Sigmoid colon (tissue), 7 donors: ENCODE results near the gene GPRIN1. TPM values are rescaled to one million over a fixed set of nuclear protein-coding genes. Genes with fewer than 3 reads are reported as not detected.
"Not testable (repeated sequence)": the region's sequence is repeated elsewhere in the genome, so short reads cannot be mapped to it uniquely, and the experiment has no call there.

Source experiments
- DNase-seq: peaks from one replicate; pipeline ENCODE4 v3.0.0-alpha.2; 2019
- H3K27ac ChIP-seq, 4 donors: fragments of 200-600 bp; sonication (generic); one replicate each; pipeline ENCODE4 v1.5.1; 2016 to 2019; ENCODE audit warnings: mild to moderate bottlenecking in 1 of 4
- H3K27me3 ChIP-seq, 3 donors: fragments of 200-600 bp; sonication (generic); one replicate each; pipeline ENCODE4 v1.5.1; 2019; ENCODE audit warnings: mild to moderate bottlenecking in 1 of 3
- H3K36me3 ChIP-seq, 4 donors: fragments of 200-600 bp; sonication (generic); one replicate each; pipeline ENCODE4 v1.5.1; 2016 to 2019
- H3K4me1 ChIP-seq, 4 donors: fragments of 200-600 bp; sonication (generic); one replicate each; pipeline ENCODE4 v1.5.1; 2017 to 2019
- H3K4me3 ChIP-seq, 4 donors: fragments of 200-600 bp; sonication (generic); one replicate each; pipeline ENCODE4 v1.5.1; 2017 to 2019; ENCODE audit warnings: mild to moderate bottlenecking in 2 of 4, moderate library complexity in 1 of 4
- H3K9me3 ChIP-seq, 4 donors: fragments of 200-600 bp in 3 of 4; sonication (generic) in 3 of 4; one replicate each; pipeline versions ENCODE4 v1.5.1 to v1.6.1; 2013 to 2019
- CTCF ChIP-seq, 4 experiments: fragments of 450-650 bp in 3 of 4; fragments of 200-600 bp in 1 of 4; IDR thresholded peaks; one replicate each; pipeline ENCODE4 v1.5.1; 2016 to 2019; ENCODE audit warnings: antibody characterized with exemption in 4 of 4, mild to moderate bottlenecking in 3 of 4, moderate library complexity in 2 of 4
- EP300 ChIP-seq, 4 donors: sonication (generic); formaldehyde crosslinking; IDR thresholded peaks; one replicate each; pipeline ENCODE4 v1.6.1; 2017; ENCODE audit warnings: antibody characterized with exemption in 4 of 4
- POLR2A ChIP-seq, 2 donors: fragments of 450-650 bp; IDR thresholded peaks; one replicate each; pipeline ENCODE4 v1.6.1; 2016; ENCODE audit warnings: antibody characterized with exemption in 2 of 2, mild to moderate bottlenecking in 2 of 2, moderate library complexity in 2 of 2
- POLR2AphosphoS5 ChIP-seq, 4 donors: sonication (generic); formaldehyde crosslinking; IDR thresholded peaks; one replicate each; pipeline ENCODE4 v1.6.1; 2017; ENCODE audit warnings: antibody characterized with exemption in 4 of 4
- WGBS, 2 donors: extraction: QIAGEN DNeasy Blood & Tissue Kit; methylation state at CpG; one replicate each; pipeline ENCODE4 v1.1.7; 2013; 5-methylcytosine and 5-hydroxymethylcytosine counted together
- intact Hi-C: fragments of 100-400 bp; cut with DNase I; formaldehyde crosslinking; loops from one replicate; pipeline ENCODE4 v1.15.1; 2023
- polyA plus RNA-seq, 3 donors: library from polyadenylated mRNA; stranded (reverse); fragments of 200-250 nt; gene quantifications; one replicate each; pipeline ENCODE4 v1.2.3, GENCODE V29; 2013
- total RNA-seq, 4 donors: library from RNA; depleted of rRNA; stranded (reverse); fragments of >200 nt; gene quantifications; one replicate each; pipeline ENCODE4 v1.1.0, GENCODE V29; 2016
- donor health status: healthy with polysubstance abuse.
- donor health status: Bipolar disorder and iron deficiency.
- donor health status: healthy.

The GPRIN1 gene
- total and polyA plus RNA-seq, 7 donors = 0.33 to 1.6 (median 0.69) TPM

GRCh38 chr5:176603091-176603490, 6.9 kb downstream of the GPRIN1 start:
- intact Hi-C loops = no loop called here
- H3K4me1 ChIP-seq = no peaks in the 10 kb centered on the region
- peaks cover 0 to 6% (median 0%) of the 10 kb centered on the region in 3 donors for H3K27me3 ChIP-seq
- TF ChIP-seq EP300 (IDR thresholded peaks at IDR 0.05) = no peak
- TF ChIP-seq CTCF (IDR thresholded peaks at IDR 0.05) = no peak
- TF ChIP-seq POLR2AphosphoS5 (IDR thresholded peaks at IDR 0.05) = no peak
- TF ChIP-seq POLR2A (IDR thresholded peaks at IDR 0.05) = no peak
- H3K4me3 ChIP-seq = no peak overlapping the region
- no peak overlapping the region for H3K27ac ChIP-seq
- no peaks in the 10 kb centered on the region for H3K9me3 ChIP-seq
- DNase-seq = no peak
- 16 to 33% methylated on average over 2 of the region's 2 CpGs for WGBS, 2 donors
- H3K36me3 ChIP-seq = no peaks in the 10 kb centered on the region

- intact Hi-C loops = no loop called here
- Histone ChIP-seq H3K27me3 (peaks cover 0 to 13% (median 0%) of the 10 kb centered on the region in 3 donors), H3K9me3 (no peaks in the 10 kb centered on the region), H3K36me3 (no peaks in the 10 kb centered on the region), H3K4me3 (no peak overlapping the region), H3K27ac (no peak overlapping the region), H3K4me1 (peaks cover 0 to 5% (median 4%) of the 10 kb centered on the region in 4 donors)
- TF ChIP-seq POLR2A (IDR thresholded peaks at IDR 0.05) (no peak), CTCF (IDR thresholded peaks at IDR 0.05) (no peak), EP300 (IDR thresholded peaks at IDR 0.05) (no peak), POLR2AphosphoS5 (IDR thresholded peaks at IDR 0.05) (no peak)
- 73 to 86% methylated on average over 12 of the region's 12 CpGs for WGBS, 2 donors
- DNase-seq = no peak
Observed at GRCh38 chr5:176601901-176602482, 8.0 kb downstream of the GPRIN1 start.

- intact Hi-C loops, DNase-seq, H3K27ac ChIP-seq, H3K4me3 ChIP-seq, H3K9me3 ChIP-seq, H3K36me3 ChIP-seq: not testable (repeated sequence)
- H3K4me1 ChIP-seq = peaks cover 0 to 13% (median 9%) of the 10 kb centered on the region in 4 donors
- H3K27me3 ChIP-seq = peaks cover 4 to 22% (median 5%) of the 10 kb centered on the region in 3 donors
- 88 to 91% methylated on average over 19 of the region's 19 CpGs for WGBS, 2 donors
Observed at GRCh38 chr5:176599749-176600430, 10.1 kb downstream of the GPRIN1 start.

GRCh38 chr5:176597417-176598389, 12.3 kb downstream of the GPRIN1 start:
- Histone ChIP-seq H3K27me3 (peaks cover 5 to 37% (median 8%) of the 10 kb centered on the region in 3 donors), H3K4me1 (peaks cover 0 to 13% (median 9%) of the 10 kb centered on the region in 4 donors), H3K27ac (no peak overlapping the region), H3K36me3 (no peaks in the 10 kb centered on the region), H3K4me3 (peak overlapping the region in 3 of 4 donors; percentile 30 to 48 (median 46)), H3K9me3 (no peaks in the 10 kb centered on the region)
- no peak for TF ChIP-seq EP300 (IDR thresholded peaks at IDR 0.05)
- no peak for TF ChIP-seq POLR2A (IDR thresholded peaks at IDR 0.05)
- no peak for TF ChIP-seq CTCF (IDR thresholded peaks at IDR 0.05)
- no peak for TF ChIP-seq POLR2AphosphoS5 (IDR thresholded peaks at IDR 0.05)
- intact Hi-C loops = no loop called here
- no peak for DNase-seq
- WGBS, 2 donors = 53 to 60% methylated on average over 47 of the region's 47 CpGs
